CD4-positive, alpha-beta T cell treated with Interleukin-4 for 4 hours (primary cell): ENCODE results near the gene ELK3.
"Not testable (repeated sequence)": the region's sequence is repeated elsewhere in the genome, so short reads cannot be mapped to it uniquely, and the experiment has no call there.

Source experiments
- DNase-seq: peaks from one replicate; pipeline ENCODE4 v3.0.0-alpha.2; 2020

Gene ELK3

GRCh38 chr12:96317801-96318200 lies 123.6 kb downstream of the ELK3 start:
- DNase-seq, result not testable (repeated sequence)
